KMS-11 (cell line): ENCODE results near the gene PLK1.

Experiments used
- H2AFZ ChIP-seq: fragments of 200-600 bp; sonication (generic); 2 replicates; pipeline ENCODE4 v1.6.1; 2016; ENCODE audit warnings: antibody characterized with exemption, mixed run types, low read depth
- H3K27ac ChIP-seq: fragments of 200-600 bp; sonication (generic); 2 replicates; pipeline ENCODE4 v1.6.1; 2016; ENCODE audit warnings: mild to moderate bottlenecking, mixed run types
- H3K27me3 ChIP-seq: fragments of 200-600 bp; sonication (generic); 2 replicates; pipeline ENCODE4 v1.6.1; 2017; ENCODE audit warnings: mild to moderate bottlenecking, low read depth, mixed run types, moderate library complexity; ENCODE audit not compliant: insufficient read depth
- H3K36me3 ChIP-seq: fragments of 200-600 bp; sonication (generic); 2 replicates; pipeline ENCODE4 v1.6.1; 2017; ENCODE audit warnings: mild to moderate bottlenecking, mixed run types; ENCODE audit not compliant: insufficient read depth
- H3K4me1 ChIP-seq: fragments of 200-600 bp; sonication (generic); 2 replicates; pipeline ENCODE4 v1.6.1; 2016; ENCODE audit warnings: mild to moderate bottlenecking, low read depth, mixed run types; ENCODE audit not compliant: poor library complexity, severe bottlenecking
- H3K4me2 ChIP-seq: fragments of 200-600 bp; sonication (generic); 2 replicates; pipeline ENCODE4 v1.7.0; 2016; ENCODE audit warnings: mild to moderate bottlenecking, mixed run types
- H3K4me3 ChIP-seq: fragments of 200-600 bp; sonication (generic); IDR thresholded peaks from 2 replicates; pipeline ENCODE4 v1.6.1; 2017; ENCODE audit warnings: low read depth, low read length, mixed read lengths; ENCODE audit not compliant: insufficient read depth
- H3K79me2 ChIP-seq: fragments of 200-600 bp; sonication (generic); 2 replicates; pipeline ENCODE4 v1.6.1; 2016; ENCODE audit warnings: low read depth, mixed run types; ENCODE audit not compliant: insufficient read depth
- H3K9ac ChIP-seq: fragments of 200-600 bp; sonication (generic); 2 replicates; pipeline ENCODE4 v1.6.1; 2016; ENCODE audit warnings: mild to moderate bottlenecking, mixed run types
- H4K20me1 ChIP-seq: fragments of 200-600 bp; sonication (generic); 2 replicates; pipeline ENCODE4 v1.6.1; 2016; ENCODE audit warnings: mild to moderate bottlenecking, mixed run types; ENCODE audit not compliant: insufficient read depth
- TF ChIP-seq, protein P1 (sequence below): fragments of 200-600 bp; sonication (generic); conservative IDR thresholded peaks from 2 replicates; pipeline ENCODE4 v1.6.1; 2017; ENCODE audit warnings: low read depth, mild to moderate bottlenecking, antibody characterized with exemption, low read length, moderate library complexity, mixed read lengths

Gene PLK1

DNA sequence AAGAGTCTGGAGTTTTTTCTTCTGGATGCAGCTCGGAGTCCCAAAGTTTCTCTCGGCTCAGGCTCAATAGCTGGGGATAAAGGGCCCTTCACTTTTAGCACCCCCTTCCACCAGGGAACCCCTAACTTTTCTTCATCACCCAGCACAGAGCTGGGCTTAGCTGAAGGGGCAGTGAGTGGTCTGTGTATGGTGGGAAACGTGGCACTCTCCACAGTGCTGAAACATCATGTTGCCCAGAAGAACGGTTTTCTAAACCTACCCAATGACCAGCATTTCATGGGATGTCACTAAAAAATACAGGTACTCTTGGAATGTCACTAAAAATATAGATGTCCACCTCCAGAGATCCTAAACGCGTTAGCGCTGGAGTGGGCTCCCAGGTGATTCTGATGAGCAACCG is 22.4 kb downstream of the PLK1 start:
- H3K4me1 ChIP-seq, result no peaks in the 10 kb centered on the region
- H3K4me3 ChIP-seq, result no peak overlapping the region
- H3K79me2 ChIP-seq, result no peaks in the 10 kb centered on the region
- no peak overlapping the region for H3K27ac ChIP-seq
- H3K4me2 ChIP-seq, result no peak overlapping the region
- TF ChIP-seq, protein P1, sequence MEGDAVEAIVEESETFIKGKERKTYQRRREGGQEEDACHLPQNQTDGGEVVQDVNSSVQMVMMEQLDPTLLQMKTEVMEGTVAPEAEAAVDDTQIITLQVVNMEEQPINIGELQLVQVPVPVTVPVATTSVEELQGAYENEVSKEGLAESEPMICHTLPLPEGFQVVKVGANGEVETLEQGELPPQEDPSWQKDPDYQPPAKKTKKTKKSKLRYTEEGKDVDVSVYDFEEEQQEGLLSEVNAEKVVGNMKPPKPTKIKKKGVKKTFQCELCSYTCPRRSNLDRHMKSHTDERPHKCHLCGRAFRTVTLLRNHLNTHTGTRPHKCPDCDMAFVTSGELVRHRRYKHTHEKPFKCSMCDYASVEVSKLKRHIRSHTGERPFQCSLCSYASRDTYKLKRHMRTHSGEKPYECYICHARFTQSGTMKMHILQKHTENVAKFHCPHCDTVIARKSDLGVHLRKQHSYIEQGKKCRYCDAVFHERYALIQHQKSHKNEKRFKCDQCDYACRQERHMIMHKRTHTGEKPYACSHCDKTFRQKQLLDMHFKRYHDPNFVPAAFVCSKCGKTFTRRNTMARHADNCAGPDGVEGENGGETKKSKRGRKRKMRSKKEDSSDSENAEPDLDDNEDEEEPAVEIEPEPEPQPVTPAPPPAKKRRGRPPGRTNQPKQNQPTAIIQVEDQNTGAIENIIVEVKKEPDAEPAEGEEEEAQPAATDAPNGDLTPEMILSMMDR, result no peak
- no peaks in the 10 kb centered on the region for H3K36me3 ChIP-seq
- no peak overlapping the region for H3K9ac ChIP-seq
- H2AFZ ChIP-seq, result no peak overlapping the region
- no peaks in the 10 kb centered on the region for H3K27me3 ChIP-seq
- no peaks in the 10 kb centered on the region for H4K20me1 ChIP-seq

DNA sequence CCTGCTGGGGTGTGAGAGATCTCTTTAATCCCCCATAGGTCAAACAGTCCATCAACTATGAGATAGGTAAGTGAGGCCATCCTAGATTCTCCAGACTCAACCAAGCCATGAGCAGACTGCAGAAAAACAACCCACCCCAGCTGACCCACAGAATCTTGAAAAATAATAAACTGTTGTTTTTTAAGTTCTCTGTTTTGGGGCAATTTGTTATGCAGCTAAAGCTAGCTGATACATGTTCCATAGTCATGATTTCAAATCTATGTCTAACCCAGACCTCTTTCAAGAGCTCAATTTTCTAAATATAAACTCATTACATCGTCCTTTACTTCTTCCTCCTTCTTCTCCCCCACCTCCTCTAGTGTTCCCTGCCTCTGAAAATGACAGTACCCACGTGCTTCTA is 24.3 kb downstream of the PLK1 start:
- Histone ChIP-seq H3K4me3 (no peak overlapping the region), H3K27me3 (no peaks in the 10 kb centered on the region), H3K79me2 (no peaks in the 10 kb centered on the region), H3K4me2 (no peak overlapping the region), H3K9ac (no peak overlapping the region), H3K36me3 (no peaks in the 10 kb centered on the region), H3K27ac (no peak overlapping the region), H4K20me1 (no peaks in the 10 kb centered on the region), H3K4me1 (no peaks in the 10 kb centered on the region), H2AFZ (no peak overlapping the region)
- TF ChIP-seq, protein P1, result no peak

DNA sequence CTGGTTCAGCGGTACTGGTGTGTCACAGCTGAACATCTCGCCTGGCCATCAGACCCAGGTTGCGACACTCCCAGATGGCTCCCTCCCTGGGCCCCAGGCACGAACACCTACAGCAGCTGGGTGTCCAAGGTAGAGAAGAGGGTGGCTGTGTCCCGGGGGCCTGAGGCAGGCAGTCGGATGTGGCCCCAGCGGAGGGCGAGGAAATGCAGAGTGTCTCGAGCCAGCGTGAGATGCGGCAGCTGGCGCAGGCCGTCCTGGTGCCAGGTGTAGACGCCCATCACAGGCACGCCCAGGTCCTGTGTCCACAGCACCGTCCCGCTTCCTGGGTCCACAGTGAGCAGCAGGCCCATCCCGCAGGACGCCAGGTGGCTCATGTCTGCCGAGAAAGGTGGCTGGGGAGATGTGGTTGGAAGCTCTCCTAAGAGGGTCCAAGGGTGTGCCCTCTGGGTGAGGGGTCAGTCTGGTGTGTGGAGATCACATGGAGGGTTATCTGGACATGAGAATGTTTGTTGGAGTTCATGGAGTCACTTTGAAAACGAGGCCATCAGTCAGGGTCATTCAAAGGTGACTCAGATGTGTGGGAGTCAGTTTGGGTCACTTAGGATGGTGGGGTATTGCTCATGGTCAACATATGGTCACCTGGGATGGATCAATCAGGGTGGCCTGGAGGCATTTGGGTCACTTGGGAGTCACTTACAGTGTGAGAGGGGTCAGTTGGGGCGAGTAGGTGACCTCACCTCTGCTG is 26.3 kb downstream of the PLK1 start:
- no peak overlapping the region for H3K27ac ChIP-seq

DNA sequence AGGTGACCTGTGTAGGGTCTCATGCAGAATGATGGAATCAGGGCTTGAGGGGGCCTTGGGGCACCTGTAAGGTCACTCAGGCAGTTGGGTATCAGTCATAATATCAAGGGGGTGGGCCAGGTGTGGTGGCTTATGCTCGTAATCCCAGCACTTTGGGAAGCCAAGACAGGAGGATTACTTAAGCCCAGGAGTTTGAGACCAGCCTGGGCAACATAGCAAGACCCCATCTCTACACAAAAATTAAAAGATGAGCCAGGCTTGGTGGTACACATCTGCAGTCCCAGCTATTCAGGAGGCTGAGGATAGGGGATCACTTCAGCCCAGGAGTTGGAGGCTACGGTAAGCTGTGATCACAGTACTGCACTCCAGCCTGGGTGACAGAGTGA is 26.8 kb downstream of the PLK1 start:
- Histone ChIP-seq H3K79me2 (no peaks in the 10 kb centered on the region), H3K4me2 (no peak overlapping the region), H3K4me3 (no peak overlapping the region), H3K36me3 (no peaks in the 10 kb centered on the region), H3K9ac (no peak overlapping the region), H3K27ac (no peak overlapping the region), H3K4me1 (no peaks in the 10 kb centered on the region), H4K20me1 (no peaks in the 10 kb centered on the region), H3K27me3 (no peaks in the 10 kb centered on the region), H2AFZ (no peak overlapping the region)
- TF ChIP-seq, protein P1, result no peak

More for the DNA sequence above, 26.3 kb downstream of the PLK1 start:
- no peaks in the 10 kb centered on the region for H3K79me2 ChIP-seq
- H3K9ac ChIP-seq, result no peak overlapping the region
- no peak overlapping the region for H3K4me3 ChIP-seq
- TF ChIP-seq, protein P1, result no peak
- H3K36me3 ChIP-seq, result no peaks in the 10 kb centered on the region
- H3K4me1 ChIP-seq, result no peaks in the 10 kb centered on the region
- H3K27me3 ChIP-seq, result no peaks in the 10 kb centered on the region
- no peak overlapping the region for H2AFZ ChIP-seq
- H4K20me1 ChIP-seq, result no peaks in the 10 kb centered on the region
- no peak overlapping the region for H3K4me2 ChIP-seq
